Measurements from ENCODE around the gene RPN1.
A peak's percentile ranks its signal among the peaks of the same experiment; 100 is the strongest.

Gene RPN1

DNA sequence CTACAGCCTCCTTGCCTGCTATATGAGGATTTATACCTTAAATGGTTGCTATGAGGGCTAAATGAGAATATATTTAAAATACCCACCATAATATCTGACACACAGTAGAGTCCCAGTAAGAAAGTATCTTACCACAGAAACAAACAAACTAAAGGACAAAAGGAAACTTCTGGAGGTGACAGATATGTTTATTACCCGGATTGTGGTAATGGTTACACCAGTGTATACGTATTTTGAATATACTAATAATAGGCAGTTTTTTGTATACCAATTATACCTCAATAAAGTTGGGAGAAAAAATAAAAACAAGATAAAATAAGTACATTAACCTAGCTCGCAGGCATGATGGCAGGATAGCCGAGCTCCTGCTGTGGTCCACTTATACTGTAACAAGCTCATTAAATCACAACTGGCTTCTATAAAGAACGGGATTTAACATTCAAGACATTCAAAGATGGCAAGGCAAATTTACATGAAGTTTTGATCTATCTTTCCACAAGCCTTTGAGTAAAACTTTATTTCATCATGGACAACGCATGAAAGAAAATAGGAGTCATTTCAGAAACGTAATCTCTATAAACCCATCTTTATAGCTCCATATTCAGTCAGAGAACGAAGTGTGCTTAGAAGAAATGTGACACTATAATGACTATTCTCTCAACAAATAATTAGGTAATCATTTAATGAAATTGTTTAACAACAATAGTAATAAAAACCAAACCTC is 1.5 kb downstream of the RPN1 start:
- no peak for DNase-seq (ENCODE audit: low spot score)

DNA sequence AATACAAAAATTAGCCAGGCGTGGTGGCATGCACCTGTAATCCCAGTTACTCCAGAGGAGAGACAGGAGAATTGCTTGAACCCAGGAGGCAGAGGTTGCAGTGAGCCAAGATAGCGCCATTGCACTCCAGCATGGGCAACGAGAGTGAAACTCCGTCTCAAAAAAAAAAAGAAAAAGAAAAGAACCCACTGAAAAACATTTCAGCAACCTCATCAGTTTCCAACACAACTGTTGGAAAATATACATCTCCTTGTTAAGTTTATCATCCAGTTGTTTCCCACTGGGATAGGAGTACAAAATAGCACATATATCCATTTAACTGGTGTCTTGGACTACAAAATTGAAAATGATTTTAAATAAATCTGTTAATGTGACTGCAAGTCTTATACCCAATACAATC is 2.2 kb downstream of the RPN1 start:
- no peak for DNase-seq (ENCODE audit: low spot score)

DNA sequence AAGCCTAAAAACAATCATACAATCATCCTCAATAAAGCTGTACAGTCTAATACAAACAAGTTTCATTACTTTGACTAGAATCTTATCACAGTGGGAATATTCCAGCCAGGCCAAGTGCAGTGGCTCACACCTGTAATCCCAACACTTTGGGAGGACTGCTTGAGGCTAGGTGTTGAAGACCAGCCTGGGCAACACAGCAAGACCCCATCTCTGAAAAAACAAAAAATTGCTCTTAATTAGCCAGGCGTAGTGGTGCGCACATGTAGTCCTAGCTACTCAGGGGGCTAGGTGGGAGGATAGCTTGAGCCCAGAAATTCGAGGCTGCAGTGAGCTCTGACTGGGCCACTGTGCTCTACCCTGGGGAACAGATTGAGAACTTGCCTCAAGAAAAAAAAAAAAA is 3.3 kb downstream of the RPN1 start:
- DNase-seq (ENCODE audit: low spot score), result no peak

DNA sequence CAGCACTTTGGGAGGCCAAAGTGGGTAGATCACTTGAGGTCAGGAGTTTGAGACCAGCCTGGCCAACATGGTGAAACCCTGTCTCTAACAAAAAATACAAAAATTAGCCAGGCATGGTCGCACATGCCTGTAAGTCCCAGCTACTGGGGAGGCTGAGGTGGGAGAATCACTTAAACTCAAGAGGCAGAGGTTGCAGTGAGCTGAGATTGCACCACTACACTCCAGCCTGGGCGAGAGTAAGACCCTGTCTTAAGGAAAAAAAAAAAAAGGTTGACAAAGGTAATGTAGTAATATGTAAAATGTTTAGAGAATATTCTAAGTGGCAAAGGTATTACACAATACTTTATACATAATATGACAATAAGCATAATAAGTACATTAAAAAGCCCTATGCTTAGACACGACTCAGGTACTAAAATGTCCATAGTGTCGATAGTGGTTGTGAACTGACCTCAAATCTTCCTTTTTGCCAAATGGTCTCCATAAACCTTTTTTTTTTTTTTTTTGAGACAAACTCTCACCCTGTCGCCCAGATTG is 16.5 kb downstream of the RPN1 start:
- DNase-seq (ENCODE audit: low spot score), result no peak

DNA sequence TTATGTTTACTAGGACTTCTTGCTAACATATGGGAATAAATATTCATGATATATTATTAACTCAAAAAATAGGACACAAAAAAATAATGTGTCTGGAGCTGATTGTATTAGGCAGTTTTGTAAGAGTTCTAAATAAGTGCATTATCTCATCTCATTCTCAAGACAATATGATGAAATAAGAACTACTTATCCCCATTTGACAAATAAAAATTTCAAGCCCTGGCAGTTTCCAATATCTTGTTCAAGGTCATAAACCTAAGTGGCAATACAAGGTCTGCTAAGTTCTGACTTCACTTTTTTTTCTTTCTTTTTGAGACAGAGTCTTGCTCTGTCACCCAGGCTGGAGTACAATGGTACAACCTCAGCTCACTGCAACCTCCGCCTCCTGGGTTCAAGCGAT is 18.3 kb downstream of the RPN1 start:
- no peak for DNase-seq (ENCODE audit: low spot score)

DNA sequence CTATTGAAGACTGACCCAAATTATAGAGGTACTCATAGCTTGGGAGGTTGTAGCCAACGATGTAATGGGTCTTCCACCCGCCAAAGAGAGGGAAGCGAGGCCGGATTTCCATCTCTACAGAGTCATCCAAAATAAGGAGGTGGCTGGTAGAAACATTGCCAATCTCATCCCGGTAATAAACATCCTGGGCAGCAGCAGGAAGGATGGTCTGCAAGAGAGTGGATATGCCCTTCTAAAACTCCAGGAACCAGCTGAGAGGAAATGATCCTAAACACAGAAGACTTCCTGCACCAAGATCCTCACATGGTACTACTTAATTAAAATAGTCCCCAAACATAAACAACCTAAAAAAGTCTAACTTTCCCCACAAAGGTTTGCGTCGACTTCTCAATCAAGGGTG is 20.7 kb downstream of the RPN1 start:
- DNase-seq (ENCODE audit: low spot score), result no peak

DNA sequence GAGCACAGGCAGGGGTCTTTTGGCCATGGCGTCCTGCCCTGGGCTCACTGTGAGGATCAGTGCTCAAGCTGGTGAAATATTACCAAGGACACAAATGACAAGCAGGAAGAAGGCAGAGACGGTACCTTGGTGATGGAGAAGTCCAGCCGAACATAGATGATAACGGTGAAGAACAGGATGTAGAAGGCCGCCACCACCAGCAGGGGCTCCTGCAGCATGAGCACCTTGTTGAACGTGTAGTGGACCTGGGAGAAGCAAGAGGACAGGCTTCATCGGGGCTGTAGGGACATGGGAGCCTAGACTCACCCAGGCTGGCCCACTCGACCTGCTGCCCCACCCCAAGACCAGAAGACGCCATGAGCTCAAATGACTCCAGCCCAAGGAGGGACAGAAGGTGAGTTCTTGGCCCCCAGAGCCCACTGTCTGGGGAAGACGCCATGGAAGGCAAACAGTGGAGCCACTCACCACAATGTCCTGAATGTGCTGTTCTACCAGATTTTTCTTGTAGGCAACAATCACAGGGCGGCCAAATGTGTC is 25.1 kb downstream of the RPN1 start:
- no peak for DNase-seq (ENCODE audit: low spot score)

DNA sequence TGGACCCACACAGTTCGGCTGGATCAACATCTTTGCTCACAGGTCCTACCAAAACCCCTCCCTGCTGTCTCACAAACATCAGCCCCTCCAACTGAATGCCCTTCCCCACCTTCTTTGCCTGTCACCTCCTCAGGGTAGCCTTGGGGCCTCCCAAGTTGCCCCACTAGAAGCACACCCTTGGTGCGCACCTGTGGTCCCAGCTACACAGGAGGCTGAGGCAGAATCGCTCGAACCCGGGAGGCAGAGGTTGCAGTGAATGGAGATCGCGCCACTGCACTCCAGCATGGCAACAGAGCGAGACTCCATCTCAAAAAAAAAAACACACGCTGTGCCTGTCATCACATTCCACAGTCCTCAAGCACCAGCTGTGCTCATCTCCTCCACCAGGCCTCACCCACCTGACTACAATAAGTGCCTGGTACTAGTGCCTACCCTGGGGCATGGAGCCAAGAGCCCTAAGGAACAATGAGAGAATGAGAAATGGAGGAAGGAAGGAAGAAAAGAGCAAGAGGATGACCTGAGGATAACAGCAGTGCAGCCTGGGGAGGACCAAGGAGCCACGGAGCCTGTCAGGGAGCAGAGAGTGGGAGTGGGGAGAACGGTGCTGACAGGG is 26.0 kb downstream of the RPN1 start:
- DNase-seq (ENCODE audit: low spot score), result no peak

DNA sequence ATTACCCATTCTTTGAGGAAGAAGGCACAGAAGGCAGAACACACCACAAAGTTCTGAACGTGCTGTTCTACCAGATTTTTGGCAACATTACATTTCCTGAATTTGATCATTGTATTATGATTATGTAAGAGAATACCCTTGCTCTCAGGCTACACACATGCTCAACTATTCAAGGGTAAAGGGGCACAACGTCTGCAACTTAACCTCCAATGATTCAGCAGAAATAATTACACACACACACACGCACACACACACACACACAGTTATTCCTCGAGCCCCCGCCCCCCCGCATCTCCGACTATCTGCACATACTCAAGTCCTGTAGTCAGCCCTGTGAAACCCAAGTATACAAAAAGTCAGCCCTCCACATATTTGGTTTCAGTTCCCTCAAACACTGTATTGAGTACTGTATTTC is 26.8 kb downstream of the RPN1 start:
- DNase-seq (ENCODE audit: low spot score), result no peak

DNA sequence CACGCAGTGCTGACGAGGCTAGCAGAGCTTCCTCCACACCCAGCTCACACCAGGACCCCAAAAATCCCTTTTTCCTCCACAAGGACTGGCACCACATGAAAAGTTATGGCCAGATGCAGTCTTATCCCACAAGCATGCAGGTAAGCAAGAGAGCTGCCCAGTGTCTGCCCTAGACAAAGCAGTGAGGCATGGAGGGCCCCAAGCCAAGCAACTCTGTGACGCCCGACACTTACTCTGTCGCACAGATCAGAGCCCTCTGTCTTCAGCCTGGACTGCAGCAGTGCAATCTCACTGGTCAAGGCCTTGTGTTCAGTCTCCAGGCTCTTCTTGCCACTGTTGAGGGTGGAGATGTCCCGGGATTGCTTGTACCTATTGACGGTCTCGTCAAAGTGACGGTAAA is 28.7 kb downstream of the RPN1 start:
- DNase-seq (ENCODE audit: low spot score), result no peak

DNA sequence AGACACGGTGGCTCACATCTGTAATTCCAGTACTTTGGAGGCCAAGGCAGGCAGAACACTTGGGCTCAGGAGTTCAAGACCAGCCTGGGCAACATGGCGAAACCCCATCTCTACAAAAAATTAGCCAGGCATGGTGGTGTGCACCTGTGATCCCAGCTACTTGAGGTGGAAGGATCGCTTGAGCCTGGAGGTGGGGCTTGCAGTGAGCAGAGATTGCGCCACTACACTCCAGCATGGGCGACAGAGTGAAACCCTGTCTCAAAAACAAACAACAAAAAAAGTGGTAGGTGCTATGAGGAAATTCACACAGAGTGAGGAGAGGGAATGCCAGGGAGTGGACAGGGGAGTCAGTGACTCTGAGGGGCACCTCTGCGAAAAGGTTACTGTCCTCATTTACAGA is 29.4 kb downstream of the RPN1 start:
- no peak for DNase-seq (ENCODE audit: low spot score)

DNA sequence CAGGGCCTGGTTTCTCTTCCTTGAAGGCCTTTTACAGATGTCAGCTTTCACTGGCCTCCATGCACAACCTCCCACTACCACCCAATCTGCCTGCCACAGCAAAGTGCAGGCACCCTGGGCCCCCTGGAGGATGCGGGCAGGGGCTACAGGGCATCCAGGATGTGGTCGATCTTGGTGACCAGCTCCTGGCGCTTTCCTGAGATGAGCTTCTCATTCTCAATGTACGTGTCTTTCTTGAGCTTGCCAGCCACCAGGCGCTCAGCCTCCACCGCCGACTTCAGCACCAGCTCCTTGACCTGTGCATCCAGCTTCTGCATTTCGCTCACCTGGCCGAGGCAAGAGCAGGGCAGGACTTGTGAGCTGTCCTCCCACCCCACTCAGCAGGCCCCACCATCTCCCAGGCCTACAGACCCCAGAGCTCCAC is 30.3 kb downstream of the RPN1 start:
- no peak for DNase-seq (ENCODE audit: low spot score)

DNA sequence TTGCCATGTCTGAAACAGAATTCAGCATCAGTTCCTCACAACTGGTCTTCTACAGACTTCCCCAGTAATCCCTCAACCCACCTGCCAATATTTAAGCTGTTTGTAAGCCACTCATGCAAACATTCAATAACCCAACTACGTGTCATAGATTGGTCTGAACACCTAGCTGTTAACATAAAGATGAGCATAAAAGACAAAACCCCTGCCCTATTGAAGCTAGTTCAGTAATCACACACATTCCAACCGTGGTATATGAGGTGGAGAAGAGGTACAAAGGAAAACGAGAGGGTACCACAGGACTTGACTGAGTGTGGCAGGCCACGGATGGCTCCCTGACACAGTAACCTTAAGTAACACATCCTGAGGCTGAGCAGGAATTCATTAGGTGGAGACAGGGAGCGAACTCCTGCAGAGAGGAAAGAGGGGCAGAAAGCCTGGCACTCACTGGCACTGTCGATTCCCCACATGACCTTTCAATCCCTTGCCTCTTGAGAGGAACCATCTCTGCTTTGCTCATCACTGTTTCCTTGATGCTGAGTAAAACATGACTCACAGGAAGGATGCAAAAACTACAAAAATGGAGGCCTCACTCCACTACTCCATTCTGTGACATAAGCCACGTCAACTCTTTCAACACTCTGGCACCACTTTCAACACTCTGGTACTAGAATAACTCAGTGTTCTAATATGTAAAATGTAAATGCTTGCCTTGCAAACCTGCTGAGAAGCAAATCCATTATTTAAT is 31.3 kb downstream of the RPN1 start:
- no peak for DNase-seq (ENCODE audit: low spot score)

DNA sequence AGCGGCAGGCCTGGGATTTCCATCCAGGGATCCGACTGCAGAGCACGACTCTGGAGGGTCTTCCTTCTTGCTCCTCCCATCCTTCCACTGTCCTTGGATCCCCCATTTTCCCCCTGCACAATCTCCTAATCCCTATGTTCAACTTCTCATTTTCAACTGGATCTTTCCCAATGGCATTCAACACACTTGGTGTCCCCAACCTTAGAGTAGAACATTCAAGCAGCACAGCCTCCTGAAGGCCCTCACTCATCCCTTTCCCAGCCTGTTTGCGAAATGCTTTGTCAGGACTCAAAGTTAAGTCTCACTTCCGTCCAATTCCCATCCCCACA is 32.3 kb downstream of the RPN1 start:
- no peak for DNase-seq (ENCODE audit: low spot score)

DNA sequence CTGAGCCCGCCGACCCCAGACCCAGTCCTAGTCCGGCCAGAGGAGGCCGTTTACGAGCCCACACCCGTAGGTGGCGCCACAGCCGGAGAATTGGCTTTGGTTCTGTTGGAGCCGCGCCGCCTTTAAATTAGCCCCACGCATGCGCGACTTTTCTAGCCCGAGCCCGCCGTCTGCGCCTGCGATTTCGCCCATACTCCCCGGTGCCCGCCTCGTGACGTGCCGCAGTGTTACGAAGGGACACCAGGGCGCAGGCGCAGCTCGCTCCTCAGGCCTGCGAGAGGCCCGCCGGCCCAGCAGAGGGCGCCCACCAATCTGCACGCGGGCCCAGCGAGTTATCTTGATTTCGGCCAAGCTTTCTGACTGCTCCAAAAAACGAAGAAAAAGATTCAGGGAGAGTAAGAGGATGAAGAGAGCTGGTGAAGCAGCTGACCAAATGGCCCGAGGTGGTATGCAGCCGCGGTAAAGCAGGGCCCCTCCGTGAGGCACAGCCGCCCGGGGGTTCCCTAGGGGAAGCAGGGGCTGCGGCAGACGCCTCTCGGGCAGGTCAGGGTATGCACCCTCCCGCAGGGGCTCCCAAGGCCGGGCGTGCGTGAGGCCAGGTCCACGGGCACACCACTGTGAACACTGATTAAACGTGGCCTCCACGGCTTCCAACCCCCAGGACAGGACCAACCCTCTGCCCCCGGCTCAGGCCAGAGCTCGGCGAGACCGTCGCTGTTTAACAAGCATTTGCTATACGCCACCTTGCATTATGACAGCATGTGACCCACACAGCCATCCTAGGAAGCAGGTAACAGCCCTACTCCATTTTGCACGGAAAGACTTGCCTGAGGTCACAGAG is 32.8 kb downstream of the RPN1 start:
- peak; percentile 96 for DNase-seq (ENCODE audit: low spot score)

DNA sequence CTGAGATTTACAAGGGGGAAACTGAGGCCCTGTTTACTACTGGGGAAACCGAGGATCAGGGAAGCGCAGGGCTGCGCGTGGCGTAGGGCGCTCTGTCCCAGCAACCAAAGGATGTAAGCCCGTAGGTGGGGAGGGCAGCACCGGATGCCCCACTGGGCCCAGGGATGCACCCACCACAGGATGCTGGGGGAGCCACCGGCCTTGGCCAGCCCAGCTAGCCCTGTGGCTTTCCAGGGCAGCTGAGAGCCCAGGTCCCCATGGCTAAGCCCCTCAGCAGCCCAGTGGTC is 33.4 kb downstream of the RPN1 start:
- no peak for DNase-seq (ENCODE audit: low spot score)

DNA sequence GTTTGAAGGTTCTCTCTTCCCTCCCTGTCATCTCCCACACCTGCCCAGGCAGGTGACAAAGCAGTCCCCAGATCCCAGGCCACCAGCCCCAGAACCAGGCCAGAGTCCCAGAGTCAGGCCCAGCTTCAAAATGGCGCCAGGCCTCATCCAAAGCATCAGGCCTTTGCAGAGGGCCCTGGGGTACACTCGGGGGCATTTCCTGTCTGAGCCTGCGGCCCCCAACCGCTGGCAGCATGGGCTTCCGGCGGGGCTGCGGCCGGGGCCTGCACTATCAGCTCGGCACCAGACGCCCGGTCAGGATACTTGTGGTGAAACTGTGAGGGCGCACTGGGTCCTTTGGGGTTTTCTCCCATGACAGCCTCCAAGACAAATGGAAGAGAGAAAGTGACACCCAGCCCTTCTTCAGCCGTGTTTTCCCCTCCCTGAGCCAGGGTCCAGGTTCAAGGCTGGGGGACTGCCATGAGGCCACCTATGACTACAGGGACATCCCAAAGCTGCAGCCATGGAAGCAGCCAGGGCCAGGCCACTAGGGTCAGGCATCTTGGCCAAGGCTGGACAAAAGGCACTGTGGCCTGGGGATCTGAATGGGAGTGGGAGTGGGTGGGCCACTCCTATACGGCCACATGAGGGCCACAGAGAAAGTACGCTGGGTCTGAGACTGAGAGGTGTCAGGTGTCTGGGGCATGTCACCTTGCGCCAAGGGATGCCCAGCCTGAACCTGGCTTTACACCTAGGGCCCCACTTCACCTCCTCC is 33.9 kb downstream of the RPN1 start:
- DNase-seq (ENCODE audit: low spot score), result no peak

DNA sequence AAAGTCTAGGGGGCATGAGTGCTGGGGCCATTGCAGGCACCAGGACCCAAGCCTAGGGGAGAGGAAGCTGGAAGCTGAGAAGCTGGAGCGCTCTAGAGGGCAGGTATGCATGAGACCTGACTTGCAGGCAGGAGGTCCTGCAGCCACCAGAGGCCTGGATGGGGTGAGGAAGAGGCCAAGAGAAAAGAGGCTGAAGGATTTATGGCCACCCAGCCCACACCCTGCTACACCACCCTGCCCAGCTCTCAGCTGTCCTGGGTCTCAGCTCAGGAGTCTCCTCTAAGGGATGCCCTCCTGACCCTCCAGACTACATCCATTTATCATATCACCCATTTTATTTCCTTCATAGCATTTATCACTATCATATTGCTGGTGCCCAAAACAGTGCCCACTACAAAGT is 36.5 kb downstream of the RPN1 start:
- DNase-seq (ENCODE audit: low spot score), result no peak

DNA sequence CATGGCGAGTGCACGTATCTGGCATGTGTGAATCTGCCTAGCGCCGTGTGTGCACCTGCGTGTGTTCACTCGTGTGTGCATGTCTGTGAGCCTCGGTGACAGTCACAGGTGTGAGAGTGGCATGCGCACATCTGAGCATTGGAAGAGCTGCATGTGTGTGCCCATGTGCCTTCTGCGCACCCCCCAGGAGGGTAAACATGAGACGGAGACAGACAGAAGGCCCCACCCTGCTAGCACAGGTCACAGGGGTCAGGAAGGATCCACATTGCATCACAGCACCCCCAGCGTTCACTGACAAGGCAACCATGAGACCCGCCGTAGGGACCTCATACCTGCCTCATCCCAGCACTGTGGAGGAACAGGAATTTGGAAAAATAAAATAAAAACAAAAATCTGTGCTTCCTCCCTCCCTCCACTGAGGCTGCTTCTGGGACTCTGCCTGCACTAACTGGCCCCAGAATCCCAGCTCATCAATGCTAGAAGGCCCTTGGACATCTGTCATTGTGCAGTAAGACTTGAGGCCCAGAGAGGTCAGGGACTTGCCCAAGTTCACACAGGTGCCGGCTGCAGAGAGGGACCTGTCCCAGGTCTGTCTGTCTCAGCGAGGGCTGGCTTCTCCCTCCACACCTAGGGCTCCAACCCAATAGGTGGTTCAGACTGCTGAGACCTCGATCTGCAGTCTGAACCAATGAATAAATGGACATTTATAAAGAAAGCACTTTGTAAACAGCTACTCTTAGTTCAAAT is 37.4 kb downstream of the RPN1 start:
- no peak for DNase-seq (ENCODE audit: low spot score)

DNA sequence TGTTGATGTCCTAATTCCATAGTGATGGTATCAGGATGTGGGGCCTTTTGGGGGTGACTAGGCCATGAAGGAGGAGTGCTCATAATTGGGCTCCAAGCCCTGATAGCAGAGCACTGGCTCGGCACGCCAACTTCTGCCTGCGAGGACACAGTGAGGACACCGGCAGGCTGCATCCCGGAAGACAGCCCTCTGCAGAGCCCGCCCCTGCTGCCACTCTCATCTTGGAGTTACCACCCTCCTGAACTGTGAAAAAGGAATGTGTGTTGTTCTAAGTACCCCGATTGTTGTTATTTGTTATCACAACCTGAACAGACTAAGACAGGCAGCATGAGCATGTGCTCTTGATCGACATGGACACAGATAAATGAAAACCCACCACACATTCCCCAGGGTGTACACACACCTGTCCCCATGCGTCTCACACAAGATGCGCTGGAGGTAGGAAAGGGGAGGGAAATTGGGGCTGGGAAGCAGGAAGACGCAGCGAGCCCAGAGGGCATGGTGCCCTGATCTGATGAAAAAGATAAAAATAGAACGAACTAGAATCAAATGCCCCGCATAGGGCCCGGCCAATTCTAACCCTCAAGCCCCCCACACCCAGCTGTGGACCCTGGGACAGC is 40.1 kb downstream of the RPN1 start:
- no peak for DNase-seq (ENCODE audit: low spot score)

All from pons (tissue), 1 donor.